GM21360 (cell line): ENCODE data around the gene BRINP2.

Experiments used
- ATAC-seq: cut with Tn5 transposase; IDR thresholded peaks from one replicate; pipeline ENCODE4 v1.9.1; 2021; ENCODE audit warnings: mild to moderate bottlenecking, moderate library complexity; ENCODE audit not compliant: unreplicated experiment

BRINP2 gene

DNA sequence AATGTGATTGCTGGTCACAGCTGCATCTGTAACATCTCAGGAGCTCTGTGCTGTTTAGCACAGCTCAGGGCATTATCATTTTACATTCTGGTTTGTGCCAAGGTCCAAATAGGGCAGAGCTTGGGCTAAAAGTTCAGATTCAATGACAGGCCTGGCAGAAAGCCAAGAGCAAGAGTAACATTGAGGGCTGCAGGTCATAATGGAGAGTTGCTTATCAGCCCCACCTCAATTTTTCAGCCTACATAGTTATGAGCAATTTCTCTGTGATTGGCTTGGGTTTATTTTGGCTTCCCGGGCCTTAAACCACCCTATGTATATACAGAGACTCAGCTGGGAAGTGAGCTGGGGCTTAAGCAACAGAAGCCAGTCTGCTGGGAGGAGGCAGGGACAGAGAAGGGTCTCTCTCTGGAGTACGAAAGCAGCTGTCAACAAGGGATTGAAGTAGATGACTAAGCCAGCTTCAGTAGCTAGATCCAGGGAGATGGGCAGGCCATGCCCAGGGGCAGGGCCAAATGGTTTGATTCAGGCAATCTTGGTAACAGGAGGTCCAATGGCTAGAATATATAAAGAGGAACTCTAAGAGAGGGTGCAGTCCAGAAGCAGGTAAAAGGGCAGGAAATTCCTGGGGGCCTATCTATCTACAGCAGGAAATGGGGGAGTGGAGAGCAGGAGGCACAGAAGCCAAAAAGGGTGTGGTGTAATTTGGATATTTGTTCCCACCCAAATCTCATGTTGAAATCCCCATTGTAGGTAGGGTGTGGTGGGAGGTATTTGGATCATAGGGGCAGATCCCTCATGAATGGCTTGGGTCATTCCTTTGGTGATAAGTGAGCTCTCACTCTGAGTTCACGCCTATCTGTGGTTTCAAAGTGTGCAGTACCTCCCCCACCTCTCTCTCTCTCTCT lies 49.0 kb downstream of the BRINP2 start:
- ATAC-seq: no peak

DNA sequence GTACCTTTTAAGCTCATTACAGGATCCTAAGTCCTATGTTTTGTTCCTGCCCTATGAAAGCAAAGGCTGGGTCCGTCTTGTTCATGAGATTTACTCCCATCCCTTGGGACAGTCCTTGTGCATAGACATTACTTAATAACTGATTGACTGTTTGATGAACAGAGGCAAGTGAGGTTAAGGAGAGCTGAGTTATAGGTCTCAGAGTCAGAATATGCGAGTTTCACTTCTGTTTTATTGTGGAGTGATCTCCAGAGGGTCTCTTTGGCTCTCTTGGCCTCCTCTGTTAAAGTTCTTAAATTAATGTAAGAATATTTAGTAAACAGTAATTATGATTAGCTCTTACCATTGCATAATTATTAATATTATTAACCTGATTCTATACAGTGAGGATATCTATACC lies 52.6 kb downstream of the BRINP2 start:
- ATAC-seq: no peak

DNA sequence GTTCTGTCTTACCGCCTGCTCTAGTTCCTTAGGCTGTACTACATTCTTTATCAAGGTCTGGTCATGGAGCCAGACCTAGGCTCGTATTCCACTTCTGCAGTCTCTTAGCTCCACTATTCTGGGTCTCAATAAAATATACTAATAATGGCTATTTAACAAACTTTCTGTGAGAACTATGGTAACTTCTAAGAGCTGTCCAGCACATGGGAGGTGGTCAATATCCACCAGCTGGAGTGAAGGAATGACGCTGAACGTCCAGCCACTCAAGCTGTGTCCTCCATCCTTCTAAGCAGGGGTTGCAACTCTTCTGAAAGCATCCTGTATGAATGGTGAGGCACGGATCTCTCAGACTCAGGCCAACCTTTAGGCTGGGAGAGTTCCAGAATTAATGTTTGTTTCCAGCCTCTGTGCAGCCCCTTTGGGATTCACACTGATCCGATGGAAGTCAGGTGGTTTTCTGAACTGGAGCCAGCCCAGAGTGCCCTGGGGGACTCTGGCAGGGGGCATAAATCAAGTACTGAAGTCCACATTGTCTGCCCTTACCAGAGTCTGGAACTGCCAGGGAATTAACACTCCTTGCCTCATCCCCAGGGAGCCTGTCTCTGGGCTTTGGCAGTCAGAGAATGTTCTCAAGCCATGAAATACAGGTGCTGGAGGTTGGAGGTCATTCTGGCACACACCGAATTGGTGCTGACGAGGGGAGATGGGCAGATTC lies 57.4 kb downstream of the BRINP2 start:
- ATAC-seq: no peak

DNA sequence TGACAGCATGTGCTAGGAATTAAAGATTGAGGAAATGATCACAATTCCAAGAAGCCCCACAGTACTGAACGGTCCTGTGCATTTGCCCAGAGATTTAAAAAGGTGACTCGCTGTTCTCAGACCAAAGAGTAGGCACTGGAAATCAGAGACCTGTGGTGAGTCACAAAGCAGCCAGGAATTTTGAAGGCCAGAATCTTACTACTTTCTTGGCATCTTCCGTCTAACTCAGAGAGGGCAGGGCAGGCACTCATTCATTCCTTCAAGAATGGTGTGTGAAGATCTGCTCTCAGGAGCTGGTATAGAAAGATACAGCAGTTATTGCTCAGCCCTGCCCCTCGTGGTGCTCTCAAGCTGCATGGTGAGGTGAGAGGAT lies 57.9 kb downstream of the BRINP2 start:
- ATAC-seq: no peak

DNA sequence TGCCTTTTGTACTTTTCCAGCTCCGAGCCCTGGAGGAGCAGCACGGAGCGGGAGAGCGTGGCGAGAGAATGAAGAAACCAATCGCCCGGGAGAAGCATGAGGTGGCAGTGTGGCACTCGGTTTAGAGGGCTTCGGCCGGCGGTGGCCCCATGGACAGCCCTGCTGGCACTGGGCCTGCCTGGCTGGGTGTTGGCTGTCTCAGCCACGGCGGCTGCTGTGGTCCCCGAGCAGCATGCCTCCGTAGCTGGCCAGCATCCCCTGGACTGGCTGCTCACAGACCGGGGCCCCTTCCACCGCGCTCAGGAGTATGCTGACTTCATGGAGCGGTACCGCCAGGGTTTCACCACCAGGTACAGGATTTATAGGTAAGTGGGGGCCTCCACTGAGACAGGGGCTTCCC lies 59.0 kb downstream of the BRINP2 start:
- ATAC-seq: no peak

DNA sequence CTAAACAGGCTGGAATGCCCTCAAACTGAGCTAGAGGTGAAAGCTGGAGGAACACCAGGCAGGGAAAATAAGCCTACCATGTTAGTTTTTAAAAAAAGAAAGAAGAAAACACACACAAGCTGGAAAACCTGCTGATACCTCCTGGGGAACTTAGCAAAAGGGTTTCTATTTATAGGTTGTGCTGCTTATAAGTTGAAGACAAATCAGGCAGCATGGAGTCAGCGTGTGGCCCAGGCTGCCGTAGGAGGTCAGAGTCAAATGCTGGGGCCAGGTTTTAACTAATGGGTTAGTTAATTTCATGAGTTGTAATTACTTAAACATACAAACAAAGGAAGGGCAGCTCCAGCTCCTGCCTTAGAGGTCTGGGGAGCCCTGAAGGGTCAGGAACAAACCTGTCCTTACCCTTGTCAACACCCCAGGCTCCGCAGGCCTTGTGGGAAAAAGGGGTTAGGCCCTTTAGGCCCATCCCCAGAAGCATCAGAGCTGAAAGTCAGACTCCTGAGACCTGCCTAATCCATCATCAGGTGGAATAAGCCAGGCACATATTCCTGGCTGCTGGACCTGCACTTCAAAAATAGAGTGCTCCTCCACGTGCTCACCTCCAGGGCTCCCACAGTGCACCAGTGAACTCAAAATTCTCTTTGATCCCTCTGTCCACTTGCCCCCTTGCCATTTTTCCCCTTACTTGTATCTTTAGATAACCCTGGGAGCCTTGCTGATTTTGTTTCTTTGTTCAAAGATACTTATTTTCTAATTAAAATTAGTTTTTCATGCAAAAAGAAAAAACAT lies 59.7 kb downstream of the BRINP2 start:
- ATAC-seq: no peak

DNA sequence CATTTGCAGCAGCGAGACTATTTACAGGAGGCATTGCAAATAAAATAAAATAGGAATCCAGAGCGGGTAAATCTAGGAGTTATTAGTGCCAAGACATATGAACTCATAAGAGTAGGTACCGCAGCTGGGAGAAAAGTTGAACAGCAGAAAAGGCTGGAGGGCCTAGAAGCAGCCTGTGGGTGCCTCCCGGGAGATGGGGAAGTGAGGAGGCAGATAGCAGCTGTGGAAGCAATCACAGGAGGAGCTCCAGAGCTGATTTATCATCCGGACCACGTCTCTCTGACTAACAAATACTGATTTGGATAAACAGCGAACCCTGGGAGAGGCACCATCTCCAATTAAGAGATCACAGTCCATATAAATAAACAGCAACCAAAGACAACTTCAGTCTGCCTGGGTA lies 64.6 kb downstream of the BRINP2 start:
- no peak for ATAC-seq

DNA sequence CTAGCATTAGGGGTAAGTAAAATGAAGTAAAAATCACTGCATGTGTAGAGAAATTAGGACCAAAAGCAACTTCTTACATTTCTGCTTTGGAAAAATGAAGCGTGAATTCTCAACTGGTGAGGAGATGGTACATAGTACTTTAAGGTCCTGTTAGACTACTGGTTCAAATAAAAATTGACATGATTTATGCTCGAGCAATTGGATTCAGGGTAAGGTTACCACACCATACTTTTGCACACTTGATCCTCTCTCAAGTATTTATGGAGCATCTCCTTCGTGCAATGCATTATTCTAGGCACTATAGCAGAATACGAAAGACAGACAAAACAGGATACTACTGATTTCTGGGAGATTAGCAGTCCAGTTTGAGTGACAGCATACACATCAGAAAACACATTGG lies 66.2 kb downstream of the BRINP2 start:
- no peak for ATAC-seq

DNA sequence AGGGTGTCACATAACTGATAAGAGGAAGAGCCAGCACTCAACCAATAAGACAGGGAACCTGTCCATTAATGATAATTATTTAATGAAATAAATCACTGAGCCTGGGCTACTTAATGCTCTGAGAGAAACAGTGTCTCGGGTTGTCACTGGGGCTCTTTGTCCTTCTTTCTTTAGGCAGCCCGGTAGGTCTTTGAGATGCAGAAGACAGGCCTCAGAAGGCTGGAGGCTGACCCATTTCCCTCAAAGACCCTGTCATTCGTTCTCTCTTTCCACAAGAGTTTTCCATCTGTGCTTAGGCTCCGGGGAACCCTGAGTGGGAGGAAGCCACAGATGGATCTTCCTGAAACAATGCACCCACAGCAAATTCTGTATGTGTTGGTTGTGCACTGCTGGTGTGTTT lies 68.2 kb downstream of the BRINP2 start:
- ATAC-seq: no peak

DNA sequence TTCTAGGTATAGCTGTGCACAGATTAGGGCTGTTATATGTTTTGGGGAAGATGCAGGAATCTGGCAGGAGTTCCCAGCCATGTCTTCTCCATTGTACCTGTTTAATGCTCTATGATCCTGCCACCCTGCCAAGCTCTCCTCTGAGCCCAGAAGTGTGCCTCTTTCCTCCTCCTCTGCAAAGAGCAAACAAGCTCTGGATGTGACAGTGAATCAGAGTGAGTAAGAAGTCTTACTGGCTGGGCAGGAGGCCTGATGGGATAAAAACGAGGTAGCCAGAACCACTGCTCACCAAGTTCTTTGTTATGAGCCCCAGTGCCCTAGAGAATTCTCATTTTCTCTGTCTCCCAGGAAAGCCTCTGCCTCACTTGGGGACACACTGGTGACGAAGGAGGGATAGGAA lies 69.0 kb downstream of the BRINP2 start:
- ATAC-seq: no peak

DNA sequence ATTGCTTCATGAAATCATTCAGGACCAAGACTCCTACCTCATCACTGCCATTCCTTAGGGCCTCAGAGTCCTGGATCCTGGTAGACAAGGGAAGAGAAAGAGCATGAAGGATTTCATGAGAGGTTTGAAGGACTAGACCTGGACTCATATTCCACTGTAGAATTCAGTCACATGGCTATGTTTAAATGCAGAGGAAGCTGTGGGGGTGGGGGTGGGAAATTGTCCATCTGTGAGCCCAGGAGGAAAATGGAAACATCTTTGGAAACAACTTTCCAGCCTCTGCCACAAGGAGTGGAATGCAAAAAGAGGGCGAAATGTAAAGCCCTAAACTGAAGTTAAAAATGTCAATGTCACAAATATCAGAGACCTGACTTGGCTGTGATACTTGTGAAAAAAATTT lies 73.0 kb downstream of the BRINP2 start:
- no peak for ATAC-seq

DNA sequence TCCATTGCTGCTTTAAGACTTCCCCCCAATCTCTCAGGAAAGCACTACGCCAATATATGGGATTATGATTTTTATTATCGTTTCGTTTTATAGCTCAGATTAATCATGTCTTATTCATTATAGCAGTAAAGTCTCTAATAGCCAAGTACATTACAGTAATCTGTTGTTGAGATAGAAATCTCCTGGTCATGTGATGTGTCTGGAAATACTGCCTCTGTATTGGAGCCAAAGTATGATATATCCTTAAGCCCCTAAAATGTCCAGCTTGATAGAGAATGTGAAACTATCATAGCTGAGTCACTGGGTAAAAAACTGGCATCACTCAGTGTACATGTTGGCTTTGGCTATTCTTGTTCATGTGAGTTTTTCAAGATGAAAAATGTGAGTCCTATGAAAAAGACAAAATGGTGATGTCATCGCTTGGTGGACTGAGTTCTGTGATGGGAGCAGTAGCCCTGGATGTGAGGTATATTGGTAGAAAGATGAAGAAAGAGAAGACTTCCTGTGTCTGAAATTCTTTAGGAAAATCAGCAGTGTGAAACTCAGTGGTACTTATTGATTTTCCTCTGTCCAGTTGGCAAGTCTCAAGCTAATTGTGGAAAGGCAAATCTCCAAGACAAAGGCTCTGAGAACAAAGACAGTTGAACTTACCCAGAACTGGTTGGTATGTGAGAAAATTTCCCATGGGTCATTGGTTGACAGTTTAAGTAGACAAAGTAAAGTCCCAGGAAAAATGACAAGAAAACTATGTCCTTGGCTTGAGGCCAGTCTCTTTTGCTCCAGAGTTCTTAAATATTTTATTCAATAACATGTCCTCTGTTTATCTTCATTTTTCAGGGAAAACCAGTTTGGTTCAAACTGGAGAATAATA lies 76.2 kb downstream of the BRINP2 start:
- ATAC-seq: no peak

DNA sequence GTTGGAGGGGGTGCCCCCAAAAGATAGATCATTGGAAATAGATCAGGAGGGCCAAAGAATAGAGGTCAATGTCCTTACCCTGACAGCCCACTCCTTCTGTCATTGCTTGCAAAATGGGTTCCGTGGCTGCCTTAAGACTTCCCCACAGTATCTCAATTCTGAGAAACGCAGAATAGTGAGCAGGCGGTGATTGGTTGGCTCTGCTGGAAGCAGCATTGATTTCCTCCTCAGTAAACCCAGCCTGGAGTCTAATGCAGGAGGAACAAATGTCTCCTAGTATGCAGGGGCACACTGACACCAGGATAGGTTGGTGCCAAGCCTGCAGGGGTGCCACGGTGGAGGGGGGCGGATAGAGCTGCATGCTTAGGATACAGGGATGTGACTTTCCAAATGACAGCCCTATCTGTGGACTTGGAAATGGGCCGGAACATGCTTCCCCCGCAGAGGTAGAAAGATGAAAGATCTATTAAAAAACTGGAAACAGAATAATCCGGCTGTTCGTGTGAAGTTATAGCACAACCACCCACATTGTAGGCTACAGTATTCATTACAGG lies 76.9 kb downstream of the BRINP2 start:
- no peak for ATAC-seq

DNA sequence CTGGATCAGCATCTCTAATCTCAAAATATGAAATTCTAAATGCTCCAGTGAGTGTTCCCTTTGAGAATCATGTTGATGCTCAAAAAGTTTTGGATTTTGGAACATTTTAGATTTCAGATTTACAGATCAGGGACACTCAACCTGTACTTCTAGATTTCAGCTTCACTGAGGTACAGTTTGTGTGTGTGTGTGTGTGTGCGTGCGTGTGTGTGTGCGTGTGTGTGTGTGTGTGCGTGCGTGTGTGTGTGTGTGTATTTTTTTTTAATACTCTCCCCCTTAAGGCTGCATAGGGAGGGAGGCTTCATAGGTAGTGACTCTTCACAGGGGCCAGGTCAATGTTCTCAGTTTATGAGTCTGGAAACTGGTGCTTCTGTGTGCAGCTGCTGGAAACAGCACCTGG lies 77.5 kb downstream of the BRINP2 start:
- ATAC-seq: no peak

DNA sequence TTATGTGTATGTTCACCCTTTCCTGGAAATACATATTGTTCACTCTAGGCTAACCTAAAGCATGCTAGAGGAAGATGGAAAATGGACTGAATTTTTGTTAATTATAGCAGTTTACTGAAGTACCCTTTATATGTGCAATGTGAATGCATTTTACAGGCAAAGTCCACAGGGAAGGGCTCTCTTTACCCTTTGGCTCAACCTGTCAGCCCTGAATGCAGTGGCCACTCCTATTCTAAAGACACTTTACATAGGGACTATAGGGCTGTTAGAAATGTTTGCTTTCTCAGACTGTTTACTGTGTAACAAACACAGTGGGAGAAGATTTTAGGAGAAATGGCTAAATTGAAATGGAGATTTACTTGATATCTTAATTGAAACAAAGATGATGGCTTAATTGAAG lies 78.5 kb downstream of the BRINP2 start:
- no peak for ATAC-seq

DNA sequence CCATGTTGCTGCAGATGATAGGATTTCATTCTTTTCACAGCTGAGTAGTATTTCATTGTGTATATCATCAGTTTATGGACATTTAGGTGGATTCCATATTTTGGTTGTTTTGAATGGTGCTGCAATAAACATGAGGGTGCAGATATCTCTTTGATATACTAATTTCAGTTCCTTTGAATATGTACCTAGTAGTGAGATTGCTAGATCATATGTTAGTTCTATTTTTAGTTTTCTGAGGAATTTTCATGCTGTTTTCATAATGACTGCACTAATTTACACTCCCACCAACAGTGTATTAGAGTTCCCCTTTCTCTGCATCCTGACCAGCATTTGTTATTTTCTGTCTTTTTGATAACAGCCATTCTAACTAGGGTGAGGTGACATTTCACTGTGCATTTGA lies 82.1 kb downstream of the BRINP2 start:
- ATAC-seq: no peak

DNA sequence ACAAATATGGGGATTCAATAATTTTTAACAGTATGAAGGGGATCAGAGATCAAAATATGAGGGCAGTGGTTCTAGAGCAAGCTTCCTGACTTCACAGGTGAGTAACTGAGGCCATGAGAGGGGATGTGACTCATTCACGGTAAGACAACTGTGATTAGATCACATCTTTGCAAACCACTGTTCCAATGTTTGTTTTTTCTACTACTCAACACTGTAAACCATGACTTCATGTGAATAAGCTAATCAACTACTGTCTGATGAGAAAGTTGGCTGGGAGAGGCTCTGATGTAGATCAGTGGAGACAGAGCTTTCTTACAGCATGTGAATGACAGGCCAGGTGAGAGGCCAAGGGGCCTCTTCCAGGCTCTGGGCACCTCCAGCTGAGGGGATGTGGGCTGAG lies 84.7 kb downstream of the BRINP2 start:
- no peak for ATAC-seq

DNA sequence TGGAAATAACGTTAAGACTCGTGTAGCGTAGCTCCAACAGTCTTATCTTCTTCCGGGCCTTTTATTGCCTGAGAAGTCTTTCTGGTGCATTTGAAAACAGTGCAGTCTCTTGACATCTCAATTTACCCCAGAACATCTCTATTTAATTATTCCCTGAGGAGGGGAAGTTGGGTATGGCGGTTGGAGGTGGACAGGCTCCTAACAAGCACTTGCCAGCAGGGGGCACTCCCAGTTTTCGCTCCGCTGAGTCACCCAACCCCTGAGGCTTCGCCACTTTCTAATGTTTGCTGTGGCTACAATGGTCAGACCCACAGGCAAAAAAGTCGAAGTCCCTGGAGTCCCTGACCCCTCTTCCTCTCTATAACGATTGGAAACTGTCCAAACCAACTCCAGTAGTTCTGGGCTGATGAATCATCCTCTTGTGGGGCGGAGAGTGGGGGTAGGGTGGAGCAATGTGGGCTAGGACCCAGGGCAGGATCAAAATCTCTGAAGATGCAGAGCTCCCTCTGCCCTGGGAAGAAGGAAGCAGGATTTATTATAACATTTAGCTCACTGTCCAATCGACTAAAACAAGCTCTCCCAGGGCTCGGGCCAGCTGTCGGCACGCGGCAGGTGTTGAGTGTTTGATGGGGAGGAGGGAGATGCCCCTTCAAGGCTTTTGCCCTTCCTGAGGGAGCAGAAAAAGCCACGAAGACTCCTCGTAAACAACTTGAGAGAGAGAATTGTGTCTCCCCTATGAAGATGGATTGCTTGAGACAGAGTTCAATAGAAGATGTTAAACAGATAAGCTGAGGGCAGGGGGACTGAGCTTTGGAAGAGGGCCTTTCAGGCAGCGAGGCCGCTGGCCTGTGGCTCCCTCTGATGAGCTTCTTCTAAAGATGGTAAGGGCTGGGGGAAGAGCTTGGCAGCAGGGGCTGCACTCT lies 85.7 kb downstream of the BRINP2 start:
- ATAC-seq: no peak

DNA sequence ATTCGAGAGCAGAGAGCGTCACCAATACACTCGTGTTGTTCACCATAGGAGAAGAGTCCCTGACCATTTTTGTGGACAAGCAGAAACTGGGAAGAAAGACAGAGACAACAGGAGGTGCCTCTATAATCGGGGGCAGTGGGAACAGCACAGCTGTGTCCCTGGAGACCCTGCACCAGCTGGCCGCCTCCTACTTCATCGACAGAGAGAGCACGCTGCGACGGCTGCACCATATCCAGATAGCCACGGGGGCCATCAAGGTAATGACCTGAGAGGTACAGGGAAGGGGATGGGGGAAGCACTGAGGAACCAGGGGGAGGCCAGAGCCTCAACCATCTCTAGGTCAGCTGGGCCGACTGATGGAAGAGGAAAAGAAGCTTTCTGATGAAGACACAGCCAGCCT lies 86.4 kb downstream of the BRINP2 start:
- no peak for ATAC-seq
